Endothelial cell of umbilical vein (primary cell): ENCODE results near the gene FALEC. TPM values are rescaled to one million over a fixed set of nuclear protein-coding genes. Genes with fewer than 3 reads are reported as not detected.

Source experiments
- BruUV-seq: library from RNA; stranded (reverse); fragments of 400-500 nt; replicated peaks from 2 replicates; lab custom pipeline; 2021; lab: Mats Ljungman, UMichigan
- CTCF ChIA-PET: fragments of 300-600, 350-600 bp; sonication (Branson Sonifier 250); formaldehyde crosslinking; loops from one replicate; lab custom pipeline; 2021; ENCODE audit warnings: antibody characterized with exemption, inconsistent platforms; lab: Charles Lee
- POLR2A ChIA-PET: fragments of 300-600, 350-600 bp; sonication (Branson Sonifier 250); formaldehyde crosslinking; loops from one replicate; lab custom pipeline; 2021; ENCODE audit warnings: antibody characterized with exemption, inconsistent platforms; lab: Charles Lee
- DNase-seq: peaks from one replicate; pipeline ENCODE4 v3.0.0-alpha.2; 2011; ENCODE audit warnings: low read depth, low spot score
- FAIRE-seq: peaks from 2 replicates; lab custom pipeline; 2011; peaks lifted over from hg19 to GRCh38; lab: Jason Lieb, UNC
- H2AFZ ChIP-seq: 2 replicates; pipeline ENCODE4 v1.6.0; 2012; ENCODE audit warnings: low read depth, low read length, control low read depth, inconsistent platforms
- H3K27ac ChIP-seq: 2 replicates; pipeline ENCODE4 v1.5.1; 2011; ENCODE audit warnings: low read depth, mild to moderate bottlenecking, control low read depth, low read length, moderate library complexity; ENCODE audit not compliant: insufficient read depth
- H3K27me3 ChIP-seq, 2 experiments: 2 replicates each; pipeline versions ENCODE4 v1.6.0 to v1.6.1; 2011; ENCODE audit warnings: low read length in 2 of 2, mixed read lengths in 1 of 2; ENCODE audit not compliant: control insufficient read depth in 2 of 2, insufficient read depth in 2 of 2
- H3K36me3 ChIP-seq, 2 experiments: 2 replicates in 1 of 2; 3 replicates in 1 of 2; pipeline ENCODE4 v1.5.1; 2011; ENCODE audit warnings: low read length in 2 of 2, mild to moderate bottlenecking in 1 of 2, moderate library complexity in 1 of 2; ENCODE audit not compliant: control insufficient read depth in 2 of 2, insufficient read depth in 2 of 2; ENCODE audit errors: extremely low read depth in 1 of 2
- H3K4me1 ChIP-seq: 3 replicates; pipeline ENCODE4 v1.5.1; 2011; ENCODE audit warnings: mild to moderate bottlenecking, low read length; ENCODE audit not compliant: control insufficient read depth, insufficient read depth; ENCODE audit errors: extremely low read depth
- H3K4me2 ChIP-seq: 2 replicates; pipeline ENCODE4 v1.6.1; 2011; ENCODE audit warnings: low read length, control low read depth, mixed read lengths; ENCODE audit not compliant: insufficient read depth
- H3K4me3 ChIP-seq, 3 experiments: fragments of 200-600 bp in 1 of 3; sonication (generic), shearing (Covaris generic) in 1 of 3; replicated peaks in 1 of 3; 2 replicates each; pipeline ENCODE4 v1.5.1; 2011 to 2016; ENCODE audit warnings: control low read depth in 3 of 3, low read length in 3 of 3, mild to moderate bottlenecking in 2 of 3, inconsistent platforms in 1 of 3, low read depth in 1 of 3, moderate library complexity in 1 of 3; ENCODE audit not compliant: insufficient read depth in 1 of 3
- H3K79me2 ChIP-seq: 2 replicates; pipeline ENCODE4 v1.6.0; 2012; ENCODE audit warnings: low read length, inconsistent platforms; ENCODE audit not compliant: control insufficient read depth, insufficient read depth
- H3K9ac ChIP-seq: replicated peaks from 2 replicates; pipeline ENCODE3; 2011; ENCODE audit warnings: low read length, control low read depth; ENCODE audit not compliant: insufficient read depth; ENCODE audit errors: extremely low read depth
- H3K9me1 ChIP-seq: replicated peaks from 3 replicates; pipeline ENCODE4 v1.6.0; 2011; ENCODE audit warnings: mild to moderate bottlenecking, low read length; ENCODE audit not compliant: control insufficient read depth, insufficient read depth; ENCODE audit errors: extremely low read depth
- H3K9me3 ChIP-seq: replicated peaks from 2 replicates; pipeline ENCODE4 v1.5.1; 2012; ENCODE audit warnings: low read length, inconsistent platforms; ENCODE audit not compliant: control insufficient read depth, insufficient read depth
- H4K20me1 ChIP-seq: replicated peaks from 2 replicates; pipeline ENCODE3; 2011; ENCODE audit warnings: mild to moderate bottlenecking, low read length; ENCODE audit not compliant: control insufficient read depth, insufficient read depth; ENCODE audit errors: extremely low read depth
- CTCF ChIP-seq, 2 donors: IDR thresholded peaks; 1 replicate in 1 of 2; 2 replicates in 1 of 2; pipeline ENCODE4 v1.5.1; 2011; ENCODE audit warnings: low read length in 2 of 2, mild to moderate bottlenecking in 2 of 2, moderate library complexity in 2 of 2, control low read depth in 1 of 2, inconsistent platforms in 1 of 2, low read depth in 1 of 2; ENCODE audit not compliant: insufficient read depth in 1 of 2; ENCODE audit errors: extremely low read depth in 1 of 2
- EZH2 ChIP-seq: IDR thresholded peaks from 2 replicates; pipeline ENCODE4 v1.6.1; 2012; ENCODE audit warnings: borderline replicate concordance, low read depth, mild to moderate bottlenecking, moderate library complexity, low read length, inconsistent platforms; ENCODE audit not compliant: severe bottlenecking
- FOS ChIP-seq: IDR thresholded peaks from 2 replicates; pipeline ENCODE4 v1.6.1; 2011; ENCODE audit warnings: mild to moderate bottlenecking, low read length, moderate library complexity, borderline replicate concordance; ENCODE audit not compliant: insufficient read depth
- GATA2 ChIP-seq: IDR thresholded peaks from 2 replicates; pipeline ENCODE4 v1.7.0; 2011; ENCODE audit warnings: low read depth, mild to moderate bottlenecking, moderate library complexity, mixed read lengths, low read length; ENCODE audit not compliant: insufficient read length, insufficient read depth
- JUN ChIP-seq: IDR thresholded peaks from 2 replicates; pipeline ENCODE4 v1.6.1; 2011; ENCODE audit warnings: borderline replicate concordance, low read depth; ENCODE audit not compliant: insufficient read length, insufficient read depth
- MAX ChIP-seq: IDR thresholded peaks from 2 replicates; pipeline ENCODE4 v1.6.1; 2011; ENCODE audit not compliant: insufficient read depth, insufficient read length
- MYC ChIP-seq: IDR thresholded peaks from one replicate; pipeline ENCODE4 v1.6.1; 2011; ENCODE audit warnings: mild to moderate bottlenecking, low read depth, low read length
- POLR2A ChIP-seq: IDR thresholded peaks from 2 replicates; pipeline ENCODE4 v1.6.1; 2012; ENCODE audit warnings: low read depth, mild to moderate bottlenecking, control low read depth, low read length
- POLR2AphosphoS5 ChIP-seq: IDR thresholded peaks from 2 replicates; pipeline ENCODE4 v1.6.1; 2012; ENCODE audit warnings: low read depth, mild to moderate bottlenecking, control low read depth, low read length, moderate library complexity; ENCODE audit not compliant: insufficient read depth
- dilution Hi-C: fragments of 300-500 bp; cut with MboI; formaldehyde crosslinking; loops from one replicate; pipeline ENCODE4 v1.15.0; 2019; ENCODE audit warnings: low sequenced_read_pairs; ENCODE audit not compliant: extremely low pct_ligation_motif_present
- intact Hi-C: fragments of 100-400 bp; cut with micrococcal nuclease; formaldehyde crosslinking; loops from one replicate; pipeline ENCODE4 v1.10.0; 2022
- polyA plus RNA-seq, 4 experiments: library from polyadenylated mRNA; depleted of rRNA in 3 of 4; stranded (reverse) in 3 of 4; unstranded in 1 of 4; fragments of >200 nt; gene quantifications; 2 replicates each; pipeline versions ENCODE4 v1.2.1 to v1.2.3, GENCODE V29; 2011 to 2012; ENCODE audit warnings: missing spikeins in 1 of 4
- total RNA-seq: library from RNA; stranded (reverse); gene quantifications from 2 replicates; pipeline ENCODE4 v1.2.3, GENCODE V29; 2021

Gene FALEC
- total and polyA plus RNA-seq, 2 donors (not counting 3 experiments of a cell fraction or from before 2014, with no cell fraction given) = not detected

- Histone ChIP-seq H3K27ac (no peak overlapping the region), H3K27me3 (no peaks in the 10 kb centered on the region), H3K36me3 (peaks cover 0 to 4% of the 10 kb centered on the region in 2 experiments), H4K20me1 (no peaks in the 10 kb centered on the region), H3K4me2 (no peak overlapping the region), H3K9ac (no peak overlapping the region), H2AFZ (no peak overlapping the region), H3K9me3 (no peaks in the 10 kb centered on the region), H3K9me1 (no peaks in the 10 kb centered on the region), H3K4me1 (peaks cover 22% of the 10 kb centered on the region), H3K4me3 (no peak overlapping the region), H3K79me2 (no peaks in the 10 kb centered on the region)
- POLR2A ChIA-PET = interaction anchor here (1.3 kb wide), 1 partner anchor 27 kb away, joined by 5 read pairs; the partner anchor contains the start of gene MCL1
- no peak for TF ChIP-seq MYC
- peak; percentile 61 for TF ChIP-seq POLR2AphosphoS5
- peak; percentile 36 for TF ChIP-seq FOS
- TF ChIP-seq POLR2A = peak; percentile 53
- intact Hi-C loops (no loop called here), dilution Hi-C loops (no loop called here)
- CTCF ChIA-PET = interaction anchor here (1.5 to 2.1 kb wide), 2 partner anchors 8 to 296 kb away, joined by 3 to 17 read pairs; no protein-coding TSS in a partner anchor
- FAIRE-seq (peak; percentile 79), DNase-seq (peak; percentile 67)
- BruUV-seq = no TSS peak
These were observed 36.8 kb downstream of the FALEC start for GRCh38 chr1:150552128-150552910.

- Histone ChIP-seq H3K9me3 (no peaks in the 10 kb centered on the region), H3K27me3 (no peaks in the 10 kb centered on the region), H2AFZ (no peak overlapping the region), H3K36me3 (peaks cover 0 to 4% of the 10 kb centered on the region in 2 experiments), H4K20me1 (no peaks in the 10 kb centered on the region), H3K9ac (no peak overlapping the region), H3K9me1 (no peaks in the 10 kb centered on the region), H3K4me1 (peaks cover 22% of the 10 kb centered on the region), H3K79me2 (no peaks in the 10 kb centered on the region), H3K4me2 (no peak overlapping the region), H3K27ac (no peak overlapping the region), H3K4me3 (no peak overlapping the region)
- CTCF ChIA-PET = no interaction called here
- POLR2A ChIA-PET = no interaction called here
- intact Hi-C loops (no loop called here), dilution Hi-C loops (no loop called here)
- FAIRE-seq (no peak), DNase-seq (no peak)
- no TSS peak for BruUV-seq
- TF ChIP-seq MAX = no peak
- TF ChIP-seq JUN = no peak
- no peak for TF ChIP-seq FOS
- no peak for TF ChIP-seq POLR2A
- no peak for TF ChIP-seq POLR2AphosphoS5
- TF ChIP-seq CTCF (IDR thresholded peaks at IDR 0.05; ENCODE audit: extremely low read depth in 1 of 2, insufficient read depth in 1 of 2, low read depth in 1 of 2, low read length in 2 of 2) = no peak
- TF ChIP-seq GATA2 = no peak
- no peak for TF ChIP-seq MYC
- TF ChIP-seq EZH2 = no peak
These were observed 37.3 kb downstream of the FALEC start for GRCh38 chr1:150552911-150553289.
